ENCODE measurements around the gene ZNF783. TPM values are rescaled to one million over a fixed set of nuclear protein-coding genes. Genes with fewer than 3 reads are reported as not detected.
"Not testable (repeated sequence)": the region's sequence is repeated elsewhere in the genome, so short reads cannot be mapped to it uniquely, and the experiment has no call there.

ZNF783 gene
- total and polyA plus RNA-seq, 2 of the 8 experiments (the other 6 are each of a cell fraction or from before 2014, with no cell fraction given) = 7.3 to 8.2 TPM

DNA sequence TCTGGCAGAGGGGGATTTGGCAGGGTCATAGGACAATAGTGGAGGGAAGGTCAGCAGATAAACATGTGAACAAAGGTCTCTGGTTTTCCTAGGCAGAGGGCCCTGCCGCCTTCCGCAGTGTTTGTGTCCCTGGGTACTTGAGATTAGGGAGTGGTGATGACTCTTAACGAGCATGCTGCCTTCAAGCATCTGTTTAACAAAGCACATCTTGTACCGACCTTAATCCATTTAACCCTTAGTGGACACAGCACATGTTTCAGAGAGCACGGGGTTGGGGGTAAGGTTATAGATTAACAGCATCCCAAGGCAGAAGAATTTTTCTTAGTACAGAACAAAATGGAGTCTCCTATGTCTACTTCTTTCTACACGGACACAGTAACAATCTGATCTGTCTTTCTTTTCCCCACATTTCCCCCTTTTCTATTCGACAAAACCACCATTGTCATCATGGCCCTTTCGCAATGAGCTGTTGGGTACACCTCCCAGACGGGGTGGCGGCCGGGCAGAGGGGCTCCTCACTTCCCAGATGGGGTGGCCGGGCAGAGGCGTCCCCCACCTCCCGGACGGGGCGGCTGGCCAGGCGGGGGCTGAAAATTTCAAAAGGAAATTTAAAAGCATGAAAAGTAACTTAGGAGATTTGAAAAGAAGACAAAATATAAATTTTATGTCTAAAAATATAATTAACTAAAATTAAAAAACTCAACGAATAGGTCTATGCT, 70.8 kb downstream of the ZNF783 start:
- WGBS, 2 experiments (ENCODE audit: extremely low coverage in 1 of 2, insufficient coverage in 1 of 2, insufficient read length in 1 of 2, insufficient replicate concordance in 2 of 2, low coverage in 1 of 2, low lambda C conversion rate in 2 of 2, missing lambda C conversion rate in 1 of 2) = 89% methylated on average over 16 of the region's 18 CpGs; no CpG with 5 or more reads in 1 of the 2 experiments
- CTCF ChIA-PET (ENCODE audit: partially characterized antibody) = interaction anchor here (0.6 kb wide), 1 partner anchor 851 kb away, joined by 3 read pairs; no protein-coding TSS in a partner anchor
- not testable (repeated sequence) for H2BK12ac ChIP-seq (ENCODE audit: low read depth, low read length)

More for the DNA sequence above, 70.8 kb downstream of the ZNF783 start:
- POLR2A ChIA-PET (ENCODE audit: partially characterized antibody); H3K23ac ChIP-seq (ENCODE audit: insufficient read length); H3K4me2 ChIP-seq (ENCODE audit: insufficient read depth in 1 of 2, low read depth in 2 of 2, low read length in 2 of 2); H3K79me1 ChIP-seq (ENCODE audit: low read depth, low read length); H2AK5ac ChIP-seq (ENCODE audit: low read depth, low read length); H3K14ac ChIP-seq (ENCODE audit: insufficient read length); H2BK15ac ChIP-seq (ENCODE audit: low read length); H3K23me2 ChIP-seq (ENCODE audit: low read depth, low read length); H3K18ac ChIP-seq (ENCODE audit: extremely low read depth, low read length); H3K27me3 ChIP-seq (replicated peaks in 1 of 4; ENCODE audit: control insufficient read depth in 3 of 4, extremely low read depth in 1 of 4, insufficient read depth in 3 of 4, low read length in 3 of 4); H3K36me3 ChIP-seq (ENCODE audit: control insufficient read depth in 2 of 4, insufficient read depth in 4 of 4, low read length in 3 of 4); H3K9me3 ChIP-seq (ENCODE audit: insufficient read depth in 2 of 2, low read depth in 1 of 2, low read length in 1 of 2); H2BK5ac ChIP-seq (ENCODE audit: low read depth, low read length); DNase-seq (ENCODE audit: low read depth in 1 of 2, low spot score in 2 of 2); H3K9ac ChIP-seq (replicated peaks in 1 of 4; ENCODE audit: extremely low read depth in 1 of 4, low read depth in 3 of 4, low read length in 3 of 4); H3K4me1 ChIP-seq (replicated peaks in 1 of 4; ENCODE audit: control insufficient read depth in 3 of 4, insufficient read depth in 4 of 4, low read length in 3 of 4); H2AFZ ChIP-seq (ENCODE audit: low read length); H4K5ac ChIP-seq (ENCODE audit: insufficient read length, low read depth, low read length); H4K20me1 ChIP-seq (replicated peaks in 1 of 2; ENCODE audit: control insufficient read depth in 1 of 2, insufficient read depth in 2 of 2, low read length in 2 of 2); H3K79me2 ChIP-seq (ENCODE audit: control insufficient read depth in 1 of 2, insufficient read depth in 2 of 2, low read length in 2 of 2); H3K27ac ChIP-seq (ENCODE audit: low read depth, low read length); H3K4me3 ChIP-seq (ENCODE audit: extremely low read depth in 1 of 4, insufficient read depth in 2 of 4, low read depth in 3 of 4, low read length in 4 of 4); H4K91ac ChIP-seq (replicated peaks; ENCODE audit: insufficient read length, low read length); FAIRE-seq; H3K56ac ChIP-seq (replicated peaks; ENCODE audit: insufficient read length, low read depth, low read length); H3K4ac ChIP-seq (replicated peaks; ENCODE audit: insufficient read length, low read depth, low read length); H2BK20ac ChIP-seq (ENCODE audit: low read length); H4K8ac ChIP-seq (ENCODE audit: extremely low read depth, insufficient read depth, low read length); H2BK120ac ChIP-seq (replicated peaks; ENCODE audit: low read depth, low read length): not testable (repeated sequence)

Data from H1 (cell line).